Osteoblast (primary cell): ENCODE data around the gene PSAPL1. TPM values are rescaled to one million over a fixed set of nuclear protein-coding genes. Genes with fewer than 3 reads are reported as not detected.
A peak's percentile ranks its signal among the peaks of the same experiment; 100 is the strongest.

ENCODE experiments used
- DNase-seq: peaks from one replicate; pipeline ENCODE4 v3.0.0; 2011; ENCODE audit warnings: low spot score, mixed read lengths; ENCODE audit not compliant: insufficient read length; ENCODE audit errors: missing footprints
- H2AFZ ChIP-seq: 2 replicates; pipeline ENCODE4 v1.6.0; 2011; ENCODE audit warnings: mild to moderate bottlenecking, low read length
- H3K27ac ChIP-seq: 2 replicates; pipeline ENCODE4 v1.5.1; 2011; ENCODE audit warnings: mild to moderate bottlenecking, low read depth, low read length, moderate library complexity
- H3K27me3 ChIP-seq: 2 replicates; pipeline ENCODE4 v1.6.0; 2012; ENCODE audit warnings: mild to moderate bottlenecking, control low read depth, inconsistent platforms, low read length, moderate library complexity; ENCODE audit not compliant: insufficient read depth
- H3K36me3 ChIP-seq: 2 replicates; pipeline ENCODE4 v1.5.1; 2011; ENCODE audit warnings: mild to moderate bottlenecking, low read length, control low read depth, moderate library complexity; ENCODE audit not compliant: insufficient read depth
- H3K4me1 ChIP-seq: 2 replicates; pipeline ENCODE4 v1.5.1; 2011; ENCODE audit warnings: mild to moderate bottlenecking, low read length, control low read depth, moderate library complexity; ENCODE audit not compliant: insufficient read depth
- H3K4me2 ChIP-seq: 2 replicates; pipeline ENCODE4 v1.6.0; 2011; ENCODE audit warnings: mild to moderate bottlenecking, low read length; ENCODE audit not compliant: insufficient read depth
- H3K4me3 ChIP-seq: fragments of 200-600 bp; sonication (generic); 3 replicates; pipeline ENCODE4 v1.5.1; 2012; ENCODE audit warnings: mild to moderate bottlenecking, low read length, inconsistent platforms; ENCODE audit not compliant: insufficient read depth
- H3K79me2 ChIP-seq: 2 replicates; pipeline ENCODE4 v1.6.0; 2012; ENCODE audit warnings: mild to moderate bottlenecking, low read length, control low read depth, inconsistent platforms; ENCODE audit not compliant: insufficient read depth
- H3K9me3 ChIP-seq: 2 replicates; pipeline ENCODE4 v1.5.1; 2011; ENCODE audit warnings: low read depth, low read length, control low read depth
- H4K20me1 ChIP-seq: 2 replicates; pipeline ENCODE4 v1.6.0; 2012; ENCODE audit warnings: mild to moderate bottlenecking, low read length, control low read depth; ENCODE audit not compliant: insufficient read depth
- CTCF ChIP-seq: IDR thresholded peaks from 2 replicates; pipeline ENCODE4 v1.5.1; 2011; ENCODE audit warnings: mild to moderate bottlenecking, low read depth, low read length, moderate library complexity; ENCODE audit errors: extremely low read depth
- total RNA-seq: library from RNA; depleted of rRNA; stranded (reverse); fragments of >200 nt; gene quantifications from 2 replicates; pipeline ENCODE4 v1.2.3, GENCODE V29; 2012

Gene PSAPL1
- total RNA-seq, 1 donor: not detected

GRCh38 chr4:7425591-7426468 is 8.9 kb downstream of the PSAPL1 start:
- H3K27ac ChIP-seq: no peak overlapping the region
- H4K20me1 ChIP-seq: no peaks in the 10 kb centered on the region
- no peak overlapping the region for H3K4me2 ChIP-seq
- no peaks in the 10 kb centered on the region for H3K4me1 ChIP-seq
- DNase-seq: peak; percentile 69
- H3K27me3 ChIP-seq: no peaks in the 10 kb centered on the region
- no peaks in the 10 kb centered on the region for H3K9me3 ChIP-seq
- H2AFZ ChIP-seq: no peak overlapping the region
- no peak overlapping the region for H3K4me3 ChIP-seq
- H3K36me3 ChIP-seq: no peaks in the 10 kb centered on the region
- no peak for TF ChIP-seq CTCF
- no peaks in the 10 kb centered on the region for H3K79me2 ChIP-seq

GRCh38 chr4:7425124-7425523 is 9.6 kb downstream of the PSAPL1 start:
- Histone ChIP-seq H3K9me3 (no peaks in the 10 kb centered on the region), H3K4me2 (no peak overlapping the region), H3K27ac (no peak overlapping the region), H2AFZ (no peak overlapping the region), H3K4me3 (no peak overlapping the region), H3K36me3 (no peaks in the 10 kb centered on the region), H4K20me1 (no peaks in the 10 kb centered on the region), H3K27me3 (no peaks in the 10 kb centered on the region), H3K4me1 (no peaks in the 10 kb centered on the region), H3K79me2 (no peaks in the 10 kb centered on the region)
- peak; percentile 27 for DNase-seq
- no peak for TF ChIP-seq CTCF

GRCh38 chr4:7424553-7425111 is 10.1 kb downstream of the PSAPL1 start:
- no peaks in the 10 kb centered on the region for H3K9me3 ChIP-seq
- H3K4me1 ChIP-seq: no peaks in the 10 kb centered on the region
- H3K27ac ChIP-seq: no peak overlapping the region
- peak; percentile 61 for DNase-seq
- no peaks in the 10 kb centered on the region for H3K36me3 ChIP-seq
- no peaks in the 10 kb centered on the region for H4K20me1 ChIP-seq
- H3K4me2 ChIP-seq: no peak overlapping the region
- H3K79me2 ChIP-seq: no peaks in the 10 kb centered on the region
- no peak overlapping the region for H2AFZ ChIP-seq
- no peak for TF ChIP-seq CTCF
- H3K4me3 ChIP-seq: no peak overlapping the region
- no peaks in the 10 kb centered on the region for H3K27me3 ChIP-seq

GRCh38 chr4:7423801-7424552 is 10.8 kb downstream of the PSAPL1 start:
- Histone ChIP-seq H3K4me2 (no peak overlapping the region), H3K27me3 (no peaks in the 10 kb centered on the region), H3K4me1 (no peaks in the 10 kb centered on the region), H2AFZ (no peak overlapping the region), H3K9me3 (no peaks in the 10 kb centered on the region), H3K79me2 (no peaks in the 10 kb centered on the region), H3K36me3 (no peaks in the 10 kb centered on the region), H3K27ac (no peak overlapping the region), H4K20me1 (no peaks in the 10 kb centered on the region), H3K4me3 (no peak overlapping the region)
- no peak for TF ChIP-seq CTCF
- DNase-seq: peak; percentile 72
